Measurements from ENCODE around the gene GPC5. TPM values are rescaled to one million over a fixed set of nuclear protein-coding genes. Genes with fewer than 3 reads are reported as not detected.

Gene GPC5
- total RNA-seq, 1 experiment from 2014 or later, result 0.26 TPM

DNA sequence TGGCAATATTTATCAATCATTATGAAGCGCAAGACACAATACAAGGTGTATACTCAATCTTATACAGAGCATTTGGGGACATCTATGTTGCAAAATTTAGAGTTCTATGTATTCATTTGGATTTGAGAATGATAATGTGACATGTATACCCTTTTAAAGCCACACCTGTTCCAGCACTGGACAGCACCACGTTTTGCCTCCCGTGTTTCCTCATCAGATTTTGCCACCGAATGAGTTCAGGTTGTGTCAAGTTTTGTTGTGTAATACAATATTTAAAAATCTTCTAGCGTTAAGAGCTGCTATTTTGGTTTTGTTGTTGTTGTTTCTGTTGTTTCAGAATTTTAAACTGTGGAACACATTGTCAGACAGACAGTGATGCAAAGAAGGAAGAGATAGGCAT is 1259.9 kb downstream of the GPC5 start:
- no peaks in the 10 kb centered on the region for H3K27me3 ChIP-seq (ENCODE audit: control insufficient read depth, insufficient read depth, low read length)
- H3K4me3 ChIP-seq (ENCODE audit: low read depth in 2 of 2, low read length in 2 of 2), result no peak overlapping the region
- BruUV-seq (replicated peaks), result no TSS peak
- TF ChIP-seq POLR2AphosphoS5 (IDR thresholded peaks at IDR 0.05; ENCODE audit: low read depth, low read length) (no peak), TCF7L2 (IDR thresholded peaks at IDR 0.05; ENCODE audit: low read depth, low read length) (no peak), SIN3A (IDR thresholded peaks at IDR 0.05; ENCODE audit: borderline replicate concordance, insufficient read depth, low read depth, low read length) (no peak)
- TF ChIP-seq, protein P1, sequence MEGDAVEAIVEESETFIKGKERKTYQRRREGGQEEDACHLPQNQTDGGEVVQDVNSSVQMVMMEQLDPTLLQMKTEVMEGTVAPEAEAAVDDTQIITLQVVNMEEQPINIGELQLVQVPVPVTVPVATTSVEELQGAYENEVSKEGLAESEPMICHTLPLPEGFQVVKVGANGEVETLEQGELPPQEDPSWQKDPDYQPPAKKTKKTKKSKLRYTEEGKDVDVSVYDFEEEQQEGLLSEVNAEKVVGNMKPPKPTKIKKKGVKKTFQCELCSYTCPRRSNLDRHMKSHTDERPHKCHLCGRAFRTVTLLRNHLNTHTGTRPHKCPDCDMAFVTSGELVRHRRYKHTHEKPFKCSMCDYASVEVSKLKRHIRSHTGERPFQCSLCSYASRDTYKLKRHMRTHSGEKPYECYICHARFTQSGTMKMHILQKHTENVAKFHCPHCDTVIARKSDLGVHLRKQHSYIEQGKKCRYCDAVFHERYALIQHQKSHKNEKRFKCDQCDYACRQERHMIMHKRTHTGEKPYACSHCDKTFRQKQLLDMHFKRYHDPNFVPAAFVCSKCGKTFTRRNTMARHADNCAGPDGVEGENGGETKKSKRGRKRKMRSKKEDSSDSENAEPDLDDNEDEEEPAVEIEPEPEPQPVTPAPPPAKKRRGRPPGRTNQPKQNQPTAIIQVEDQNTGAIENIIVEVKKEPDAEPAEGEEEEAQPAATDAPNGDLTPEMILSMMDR (IDR thresholded peaks at IDR 0.05), result no peak
- TF ChIP-seq, protein P2, sequence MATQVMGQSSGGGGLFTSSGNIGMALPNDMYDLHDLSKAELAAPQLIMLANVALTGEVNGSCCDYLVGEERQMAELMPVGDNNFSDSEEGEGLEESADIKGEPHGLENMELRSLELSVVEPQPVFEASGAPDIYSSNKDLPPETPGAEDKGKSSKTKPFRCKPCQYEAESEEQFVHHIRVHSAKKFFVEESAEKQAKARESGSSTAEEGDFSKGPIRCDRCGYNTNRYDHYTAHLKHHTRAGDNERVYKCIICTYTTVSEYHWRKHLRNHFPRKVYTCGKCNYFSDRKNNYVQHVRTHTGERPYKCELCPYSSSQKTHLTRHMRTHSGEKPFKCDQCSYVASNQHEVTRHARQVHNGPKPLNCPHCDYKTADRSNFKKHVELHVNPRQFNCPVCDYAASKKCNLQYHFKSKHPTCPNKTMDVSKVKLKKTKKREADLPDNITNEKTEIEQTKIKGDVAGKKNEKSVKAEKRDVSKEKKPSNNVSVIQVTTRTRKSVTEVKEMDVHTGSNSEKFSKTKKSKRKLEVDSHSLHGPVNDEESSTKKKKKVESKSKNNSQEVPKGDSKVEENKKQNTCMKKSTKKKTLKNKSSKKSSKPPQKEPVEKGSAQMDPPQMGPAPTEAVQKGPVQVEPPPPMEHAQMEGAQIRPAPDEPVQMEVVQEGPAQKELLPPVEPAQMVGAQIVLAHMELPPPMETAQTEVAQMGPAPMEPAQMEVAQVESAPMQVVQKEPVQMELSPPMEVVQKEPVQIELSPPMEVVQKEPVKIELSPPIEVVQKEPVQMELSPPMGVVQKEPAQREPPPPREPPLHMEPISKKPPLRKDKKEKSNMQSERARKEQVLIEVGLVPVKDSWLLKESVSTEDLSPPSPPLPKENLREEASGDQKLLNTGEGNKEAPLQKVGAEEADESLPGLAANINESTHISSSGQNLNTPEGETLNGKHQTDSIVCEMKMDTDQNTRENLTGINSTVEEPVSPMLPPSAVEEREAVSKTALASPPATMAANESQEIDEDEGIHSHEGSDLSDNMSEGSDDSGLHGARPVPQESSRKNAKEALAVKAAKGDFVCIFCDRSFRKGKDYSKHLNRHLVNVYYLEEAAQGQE (IDR thresholded peaks at IDR 0.05; ENCODE audit: insufficient read depth in 1 of 2, low read depth in 2 of 2, low read length in 1 of 2), result no peak
- intact Hi-C loops (cut with micrococcal nuclease; ENCODE audit: unreplicated experiment) (no loop called here), in situ Hi-C loops (cut with HindIII; ENCODE audit: low pct_unique_long_range_greater_than_20kb, low sequenced_read_pairs) (no loop called here)
- no peaks in the 10 kb centered on the region for H3K4me1 ChIP-seq (ENCODE audit: control insufficient read depth, insufficient read depth, low read length)
- ATAC-seq (no peak), DNase-seq (ENCODE audit: low read depth, low spot score) (no peak)
- no peaks in the 10 kb centered on the region for H3K9me3 ChIP-seq (ENCODE audit: control insufficient read depth, insufficient read depth, low read depth, low read length)
- no peak overlapping the region for H3K27ac ChIP-seq (ENCODE audit: low read length)
- ChIA-PET CTCF (no interaction called here), POLR2A (no interaction called here)
- H3K36me3 ChIP-seq (ENCODE audit: control insufficient read depth, insufficient read depth, low read length), result no peaks in the 10 kb centered on the region

DNA sequence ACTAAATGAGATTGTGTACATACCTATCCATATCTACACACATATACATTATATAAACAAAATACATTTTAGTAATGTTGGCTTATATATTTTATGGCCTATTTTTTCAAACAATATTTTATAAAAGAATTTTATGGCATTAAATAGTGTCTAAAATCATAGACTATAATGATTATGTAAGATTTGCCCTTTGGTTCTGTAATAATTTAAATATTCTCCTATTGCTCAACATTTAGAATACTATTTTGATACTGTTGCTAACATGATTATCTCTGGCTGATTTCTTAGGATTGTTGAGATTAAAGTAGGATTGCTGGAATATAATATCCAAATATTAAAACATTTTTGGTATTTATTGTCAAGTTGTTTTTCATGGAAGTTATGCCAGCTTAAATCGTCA is 1263.0 kb downstream of the GPC5 start:
- no peak for TF ChIP-seq TCF7L2 (IDR thresholded peaks at IDR 0.05; ENCODE audit: low read depth, low read length)
- TF ChIP-seq, protein P1 (IDR thresholded peaks at IDR 0.05), result no peak
- no peak for TF ChIP-seq POLR2AphosphoS5 (IDR thresholded peaks at IDR 0.05; ENCODE audit: low read depth, low read length)
- TF ChIP-seq, protein P2 (IDR thresholded peaks at IDR 0.05; ENCODE audit: insufficient read depth in 1 of 2, low read depth in 2 of 2, low read length in 1 of 2), result no peak
- TF ChIP-seq SIN3A (IDR thresholded peaks at IDR 0.05; ENCODE audit: borderline replicate concordance, insufficient read depth, low read depth, low read length), result no peak
- Histone ChIP-seq H3K27me3 (ENCODE audit: control insufficient read depth, insufficient read depth, low read length) (no peaks in the 10 kb centered on the region), H3K4me3 (ENCODE audit: low read depth in 2 of 2, low read length in 2 of 2) (no peak overlapping the region), H3K36me3 (ENCODE audit: control insufficient read depth, insufficient read depth, low read length) (no peaks in the 10 kb centered on the region), H3K9me3 (ENCODE audit: control insufficient read depth, insufficient read depth, low read depth, low read length) (no peaks in the 10 kb centered on the region), H3K27ac (ENCODE audit: low read length) (no peak overlapping the region), H3K4me1 (ENCODE audit: control insufficient read depth, insufficient read depth, low read length) (no peaks in the 10 kb centered on the region)
- BruUV-seq (replicated peaks), result no TSS peak
- intact Hi-C loops (cut with micrococcal nuclease; ENCODE audit: unreplicated experiment) (no loop called here), in situ Hi-C loops (cut with HindIII; ENCODE audit: low pct_unique_long_range_greater_than_20kb, low sequenced_read_pairs) (no loop called here)
- ATAC-seq (no peak), DNase-seq (ENCODE audit: low read depth, low spot score) (no peak)
- POLR2A ChIA-PET, result no interaction called here
- CTCF ChIA-PET, result no interaction called here
